ENCODE measurements around the gene NWD2. TPM values are rescaled to one million over a fixed set of nuclear protein-coding genes. Genes with fewer than 3 reads are reported as not detected.

NWD2 gene
- total and polyA plus RNA-seq, 2 donors (not counting 1 experiment from before 2014, with no cell fraction given), result not detected

DNA sequence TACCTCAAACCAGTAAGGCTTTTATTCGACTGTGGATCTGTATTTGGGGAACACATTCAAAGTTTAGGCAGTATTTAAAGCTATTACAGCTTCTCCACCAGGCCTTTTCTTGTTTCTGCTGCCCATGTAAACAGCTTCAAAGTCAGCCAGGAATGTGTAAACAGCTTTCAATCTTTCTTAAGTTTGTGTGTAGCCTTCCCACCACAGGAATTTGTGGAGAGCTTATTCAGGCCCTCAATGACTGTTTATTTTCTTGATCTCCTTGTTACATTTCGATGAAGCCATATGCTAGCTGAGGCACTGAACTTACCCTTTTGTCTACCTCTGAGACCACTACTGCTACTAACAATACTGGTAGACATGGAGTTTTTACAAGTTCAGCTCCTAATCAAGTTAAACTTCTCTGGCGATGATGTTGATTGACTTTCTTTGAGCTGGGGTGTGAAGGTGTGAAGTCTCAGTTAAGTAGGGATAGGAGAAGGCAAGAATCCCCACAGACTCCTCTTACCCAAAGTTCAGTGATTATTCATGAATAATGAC, 72.6 kb downstream of the NWD2 start:
- Histone ChIP-seq H3K9ac (ENCODE audit: insufficient read depth, low read length) (no peak overlapping the region), H3K4me1 (ENCODE audit: control insufficient read depth, extremely low read depth, insufficient read depth, low read length) (no peaks in the 10 kb centered on the region), H3K9me3 (ENCODE audit: control insufficient read depth, insufficient read depth, low read depth, low read length) (no peaks in the 10 kb centered on the region), H3K36me3 (ENCODE audit: control insufficient read depth, insufficient read depth, low read length) (no peaks in the 10 kb centered on the region), H3K4me2 (ENCODE audit: extremely low read depth, insufficient read depth, low read length) (no peak overlapping the region), H4K20me1 (ENCODE audit: control insufficient read depth, extremely low read depth, insufficient read depth, low read length) (no peaks in the 10 kb centered on the region), H3K27me3 (ENCODE audit: control insufficient read depth, insufficient read depth, low read length) (no peaks in the 10 kb centered on the region), H2AFZ (ENCODE audit: low read length) (no peak overlapping the region), H3K79me2 (ENCODE audit: control insufficient read depth, insufficient read depth, low read length) (no peaks in the 10 kb centered on the region), H3K27ac (ENCODE audit: insufficient read depth, low read length) (no peak overlapping the region), H3K4me3 (replicated peaks in 1 of 4; ENCODE audit: control extremely low read depth in 1 of 4, insufficient read depth in 1 of 4, low read depth in 3 of 4, low read length in 4 of 4) (no peak overlapping the region)
- DNase-seq (ENCODE audit: low read depth in 2 of 2), result no peak
- TF ChIP-seq EZH2 (IDR thresholded peaks at IDR 0.05; ENCODE audit: low read length, missing control alignments), result no peak
- TF ChIP-seq, protein P1, sequence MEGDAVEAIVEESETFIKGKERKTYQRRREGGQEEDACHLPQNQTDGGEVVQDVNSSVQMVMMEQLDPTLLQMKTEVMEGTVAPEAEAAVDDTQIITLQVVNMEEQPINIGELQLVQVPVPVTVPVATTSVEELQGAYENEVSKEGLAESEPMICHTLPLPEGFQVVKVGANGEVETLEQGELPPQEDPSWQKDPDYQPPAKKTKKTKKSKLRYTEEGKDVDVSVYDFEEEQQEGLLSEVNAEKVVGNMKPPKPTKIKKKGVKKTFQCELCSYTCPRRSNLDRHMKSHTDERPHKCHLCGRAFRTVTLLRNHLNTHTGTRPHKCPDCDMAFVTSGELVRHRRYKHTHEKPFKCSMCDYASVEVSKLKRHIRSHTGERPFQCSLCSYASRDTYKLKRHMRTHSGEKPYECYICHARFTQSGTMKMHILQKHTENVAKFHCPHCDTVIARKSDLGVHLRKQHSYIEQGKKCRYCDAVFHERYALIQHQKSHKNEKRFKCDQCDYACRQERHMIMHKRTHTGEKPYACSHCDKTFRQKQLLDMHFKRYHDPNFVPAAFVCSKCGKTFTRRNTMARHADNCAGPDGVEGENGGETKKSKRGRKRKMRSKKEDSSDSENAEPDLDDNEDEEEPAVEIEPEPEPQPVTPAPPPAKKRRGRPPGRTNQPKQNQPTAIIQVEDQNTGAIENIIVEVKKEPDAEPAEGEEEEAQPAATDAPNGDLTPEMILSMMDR (conservative IDR thresholded peaks at IDR 0.05 in 1 of 2, IDR thresholded peaks at IDR 0.05 in 1 of 2; ENCODE audit: low read depth in 1 of 2, low read length in 2 of 2), result no peak

- H3K4me2 ChIP-seq (ENCODE audit: extremely low read depth, insufficient read depth, low read length), result no peak overlapping the region
- H3K9me3 ChIP-seq (ENCODE audit: control insufficient read depth, insufficient read depth, low read depth, low read length), result no peaks in the 10 kb centered on the region
- no peak for DNase-seq (ENCODE audit: low read depth in 2 of 2)
- no peaks in the 10 kb centered on the region for H3K4me1 ChIP-seq (ENCODE audit: control insufficient read depth, extremely low read depth, insufficient read depth, low read length)
- no peak overlapping the region for H3K9ac ChIP-seq (ENCODE audit: insufficient read depth, low read length)
- H4K20me1 ChIP-seq (ENCODE audit: control insufficient read depth, extremely low read depth, insufficient read depth, low read length), result no peaks in the 10 kb centered on the region
- H2AFZ ChIP-seq (ENCODE audit: low read length), result no peak overlapping the region
- H3K36me3 ChIP-seq (ENCODE audit: control insufficient read depth, insufficient read depth, low read length), result no peaks in the 10 kb centered on the region
- no peaks in the 10 kb centered on the region for H3K27me3 ChIP-seq (ENCODE audit: control insufficient read depth, insufficient read depth, low read length)
- H3K79me2 ChIP-seq (ENCODE audit: control insufficient read depth, insufficient read depth, low read length), result no peaks in the 10 kb centered on the region
- no peak overlapping the region for H3K4me3 ChIP-seq (replicated peaks in 1 of 4; ENCODE audit: control extremely low read depth in 1 of 4, insufficient read depth in 1 of 4, low read depth in 3 of 4, low read length in 4 of 4)
- H3K27ac ChIP-seq (ENCODE audit: insufficient read depth, low read length), result no peak overlapping the region
- TF ChIP-seq EZH2 (IDR thresholded peaks at IDR 0.05; ENCODE audit: low read length, missing control alignments), result no peak
- TF ChIP-seq, protein P1 (conservative IDR thresholded peaks at IDR 0.05 in 1 of 2, IDR thresholded peaks at IDR 0.05 in 1 of 2; ENCODE audit: low read depth in 1 of 2, low read length in 2 of 2), result no peak
Observed at GRCh38 chr4:37320513-37321235, 76.1 kb downstream of the NWD2 start.

- no peak for TF ChIP-seq EZH2 (IDR thresholded peaks at IDR 0.05; ENCODE audit: low read length, missing control alignments)
- TF ChIP-seq, protein P1 (conservative IDR thresholded peaks at IDR 0.05 in 1 of 2, IDR thresholded peaks at IDR 0.05 in 1 of 2; ENCODE audit: low read depth in 1 of 2, low read length in 2 of 2), result no peak
- no peak overlapping the region for H3K27ac ChIP-seq (ENCODE audit: insufficient read depth, low read length)
Observed at GRCh38 chr4:37322122-37322521, 77.6 kb downstream of the NWD2 start.

More at GRCh38 chr4:37322122-37322521, 77.6 kb downstream of the NWD2 start:
- Histone ChIP-seq H3K4me1 (ENCODE audit: control insufficient read depth, extremely low read depth, insufficient read depth, low read length) (no peaks in the 10 kb centered on the region), H3K9ac (ENCODE audit: insufficient read depth, low read length) (no peak overlapping the region), H2AFZ (ENCODE audit: low read length) (no peak overlapping the region), H3K27me3 (ENCODE audit: control insufficient read depth, insufficient read depth, low read length) (no peaks in the 10 kb centered on the region), H3K36me3 (ENCODE audit: control insufficient read depth, insufficient read depth, low read length) (no peaks in the 10 kb centered on the region), H3K4me2 (ENCODE audit: extremely low read depth, insufficient read depth, low read length) (no peak overlapping the region), H3K9me3 (ENCODE audit: control insufficient read depth, insufficient read depth, low read depth, low read length) (no peaks in the 10 kb centered on the region), H4K20me1 (ENCODE audit: control insufficient read depth, extremely low read depth, insufficient read depth, low read length) (no peaks in the 10 kb centered on the region), H3K79me2 (ENCODE audit: control insufficient read depth, insufficient read depth, low read length) (no peaks in the 10 kb centered on the region), H3K4me3 (replicated peaks in 1 of 4; ENCODE audit: control extremely low read depth in 1 of 4, insufficient read depth in 1 of 4, low read depth in 3 of 4, low read length in 4 of 4) (no peak overlapping the region)
- no peak for DNase-seq (ENCODE audit: low read depth in 2 of 2)

Measured in fibroblast of lung (primary cell).